PC-3 (cell line): ENCODE measurements around the gene AGBL5.

Experiments used
- EZH2 ChIP-seq: fragments of 300-600 bp; sonication (generic); IDR thresholded peaks from one replicate; pipeline ENCODE4 v1.6.1; 2017; ENCODE audit warnings: antibody characterized with exemption, mild to moderate bottlenecking, low read length; ENCODE audit not compliant: unreplicated experiment
- EZH2phosphoT487 ChIP-seq: fragments of 300-600 bp; sonication (generic); IDR thresholded peaks from 2 replicates; pipeline ENCODE4 v1.6.1; 2018; ENCODE audit warnings: mild to moderate bottlenecking, antibody characterized with exemption, low read length, borderline replicate concordance
- TF ChIP-seq, protein P1 (sequence below): fragments of 300-600 bp; sonication (generic); conservative IDR thresholded peaks from 2 replicates; pipeline ENCODE4 v1.5.1; 2017; ENCODE audit warnings: antibody characterized with exemption, low read depth, mild to moderate bottlenecking, low read length

DNA sequence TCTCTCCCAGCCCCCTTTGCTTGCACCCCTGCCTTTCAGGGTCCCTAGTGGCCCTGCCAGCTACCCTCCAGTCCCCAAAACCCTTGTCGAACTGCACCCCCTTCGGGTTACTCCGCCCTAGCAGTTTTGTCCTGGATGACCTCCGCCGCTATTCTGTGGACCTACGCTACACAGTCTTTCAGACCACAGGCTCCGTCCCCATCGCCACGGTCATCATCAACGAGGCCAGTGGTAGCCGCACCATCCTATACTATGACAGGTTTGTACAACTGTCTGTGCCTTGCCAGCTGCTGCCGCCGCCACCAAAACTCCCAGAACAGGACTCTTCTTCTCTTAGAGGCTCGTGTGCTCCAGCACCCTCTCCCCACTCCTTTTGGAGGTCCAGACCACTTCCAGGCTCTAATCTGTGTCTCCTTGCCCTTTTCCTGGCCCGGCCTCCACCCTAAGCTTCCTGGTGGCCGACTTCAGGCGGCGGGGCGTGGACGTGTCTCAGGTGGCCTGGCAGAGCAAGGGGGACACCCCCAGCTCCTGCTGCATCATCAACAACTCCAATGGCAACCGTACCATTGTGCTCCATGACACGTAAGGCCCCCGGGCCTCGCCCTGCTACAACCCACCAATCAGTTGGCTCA is 43.0 kb downstream of the AGBL5 start:
- TF ChIP-seq, protein P1, sequence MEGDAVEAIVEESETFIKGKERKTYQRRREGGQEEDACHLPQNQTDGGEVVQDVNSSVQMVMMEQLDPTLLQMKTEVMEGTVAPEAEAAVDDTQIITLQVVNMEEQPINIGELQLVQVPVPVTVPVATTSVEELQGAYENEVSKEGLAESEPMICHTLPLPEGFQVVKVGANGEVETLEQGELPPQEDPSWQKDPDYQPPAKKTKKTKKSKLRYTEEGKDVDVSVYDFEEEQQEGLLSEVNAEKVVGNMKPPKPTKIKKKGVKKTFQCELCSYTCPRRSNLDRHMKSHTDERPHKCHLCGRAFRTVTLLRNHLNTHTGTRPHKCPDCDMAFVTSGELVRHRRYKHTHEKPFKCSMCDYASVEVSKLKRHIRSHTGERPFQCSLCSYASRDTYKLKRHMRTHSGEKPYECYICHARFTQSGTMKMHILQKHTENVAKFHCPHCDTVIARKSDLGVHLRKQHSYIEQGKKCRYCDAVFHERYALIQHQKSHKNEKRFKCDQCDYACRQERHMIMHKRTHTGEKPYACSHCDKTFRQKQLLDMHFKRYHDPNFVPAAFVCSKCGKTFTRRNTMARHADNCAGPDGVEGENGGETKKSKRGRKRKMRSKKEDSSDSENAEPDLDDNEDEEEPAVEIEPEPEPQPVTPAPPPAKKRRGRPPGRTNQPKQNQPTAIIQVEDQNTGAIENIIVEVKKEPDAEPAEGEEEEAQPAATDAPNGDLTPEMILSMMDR: no peak
- no peak for TF ChIP-seq EZH2phosphoT487
- no peak for TF ChIP-seq EZH2
